TTC549 (cell line): ENCODE measurements around the gene SPANXC.
"Not testable (repeated sequence)": the region's sequence is repeated elsewhere in the genome, so short reads cannot be mapped to it uniquely, and the experiment has no call there.

ENCODE experiments used
- FAIRE-seq: peaks from 2 replicates; lab custom pipeline; 2012; peaks lifted over from hg19 to GRCh38; lab: Jason Lieb, UNC

The SPANXC gene

GRCh38 chrX:141242417-141242816 lies at the start of gene SPANXC:
SPANXC (minus strand) TSS chrX:141242517; CDS start chrX:141242457, 60 bp downstream.
- not testable (repeated sequence) for FAIRE-seq

GRCh38 chrX:141279476-141279875 lies 37.2 kb upstream of the SPANXC start:
- no peak for FAIRE-seq

- FAIRE-seq = no peak
Measured at GRCh38 chrX:141278306-141278705, 36.0 kb upstream of the SPANXC start.

- no peak for FAIRE-seq
Measured at GRCh38 chrX:141258080-141258479, 15.8 kb upstream of the SPANXC start.

- FAIRE-seq = no peak
Measured at GRCh38 chrX:141221611-141222010, 20.7 kb downstream of the SPANXC start.

GRCh38 chrX:141220342-141221008 lies 21.8 kb downstream of the SPANXC start:
- no peak for FAIRE-seq

GRCh38 chrX:141214196-141214595 lies 28.1 kb downstream of the SPANXC start:
- FAIRE-seq = no peak

- FAIRE-seq = no peak
Measured at GRCh38 chrX:141201962-141202361, 40.4 kb downstream of the SPANXC start.
